Measurements from ENCODE around the gene OMP.

The OMP gene

DNA sequence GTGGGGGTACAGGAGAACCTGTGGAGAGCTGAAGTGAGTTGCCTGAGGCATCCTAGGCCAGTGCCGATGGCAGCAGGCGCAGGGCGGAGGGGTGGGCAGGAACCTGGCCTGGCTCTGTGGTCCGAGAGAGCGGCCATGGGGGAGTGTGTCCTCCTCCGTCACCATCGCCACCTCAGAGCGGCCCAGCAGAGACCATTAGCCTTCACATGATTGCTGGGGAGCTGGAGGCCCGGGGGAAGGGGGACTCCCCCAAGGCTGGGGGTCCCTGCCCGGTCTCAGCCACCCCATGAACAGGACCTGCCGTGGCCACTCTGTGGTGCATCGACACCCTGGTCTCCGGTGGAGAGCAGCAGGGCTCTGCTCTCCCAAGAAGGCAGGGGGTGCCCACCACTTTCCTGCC, 4.1 kb downstream of the OMP start:
- no peak for DNase-seq (ENCODE audit: low spot score)

DNA sequence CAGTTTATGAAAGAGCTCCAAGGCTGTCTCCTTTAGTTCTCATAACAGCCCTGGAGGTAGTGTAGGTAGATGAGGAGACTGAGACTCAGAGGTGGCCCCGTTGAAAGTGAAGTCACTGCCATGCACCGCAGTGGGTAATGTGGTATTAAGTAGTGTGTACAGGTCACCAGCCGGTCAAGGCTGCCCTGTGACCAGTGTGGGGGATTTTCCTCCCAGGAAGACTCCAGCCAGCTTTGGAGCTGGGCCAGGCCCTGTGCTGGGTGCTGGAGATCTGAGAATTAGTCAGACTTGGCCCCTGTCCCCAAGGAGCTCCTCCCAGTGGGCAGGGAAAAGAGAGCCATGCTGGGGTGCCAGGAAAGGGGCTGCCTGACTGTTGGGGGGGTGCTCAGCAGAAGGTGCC, 5.3 kb downstream of the OMP start:
- DNase-seq (ENCODE audit: low spot score): no peak

DNA sequence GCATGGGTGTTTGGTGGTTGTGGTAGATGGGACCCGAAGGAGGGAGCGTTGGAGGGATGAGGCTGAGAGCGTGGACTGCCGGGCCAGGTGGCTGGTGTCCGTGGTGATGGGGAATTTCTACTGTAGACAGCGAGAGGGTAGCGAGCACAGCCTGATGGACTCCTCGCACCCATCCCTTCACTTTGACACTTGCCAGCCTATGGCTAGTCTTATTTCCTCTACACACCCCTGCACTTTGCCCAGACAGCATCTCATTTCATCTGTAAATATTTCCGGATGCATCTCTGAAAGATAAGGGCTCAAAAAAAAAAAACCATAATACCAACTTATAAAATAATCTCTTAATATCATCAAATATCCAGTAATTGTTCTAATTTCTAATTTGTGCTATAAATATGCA, 5.8 kb downstream of the OMP start:
- no peak for DNase-seq (ENCODE audit: low spot score)

DNA sequence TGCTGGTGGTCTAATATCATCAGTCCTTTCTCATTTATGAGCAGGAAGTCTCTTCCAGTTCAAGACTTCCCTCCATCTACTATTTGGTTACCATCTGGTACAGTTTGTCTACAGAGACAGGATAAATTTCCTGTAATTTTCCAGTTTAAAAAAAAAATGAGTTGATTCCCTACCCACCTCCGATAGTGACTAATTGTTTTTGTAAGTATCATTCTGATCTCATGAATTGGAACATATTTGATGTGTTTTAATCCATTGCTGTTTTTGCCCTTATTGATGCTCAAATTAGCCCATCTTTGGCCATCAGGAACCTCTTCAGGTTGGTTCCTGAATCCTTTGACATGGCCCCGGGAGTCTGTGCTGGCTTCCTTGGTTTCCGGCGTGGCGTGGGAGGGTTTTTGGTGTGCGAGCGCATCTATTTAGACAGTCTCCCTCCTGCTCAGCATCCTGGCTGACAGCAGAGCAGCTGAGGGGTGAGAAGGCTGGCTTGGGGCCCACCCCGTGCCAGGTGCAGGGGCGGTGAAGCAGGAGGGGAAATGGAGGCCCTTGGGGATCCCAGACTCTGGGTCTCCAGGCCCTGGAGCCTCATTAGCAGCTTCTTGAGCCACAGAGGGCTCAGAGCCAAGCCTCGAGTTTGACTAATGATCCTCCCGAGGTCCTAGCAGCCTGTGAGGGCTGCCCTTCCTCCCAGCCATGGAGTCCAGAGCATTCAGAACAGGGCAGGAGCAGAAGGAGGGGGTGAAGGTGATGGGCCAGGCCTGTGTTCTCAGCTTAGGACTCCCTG, 6.8 kb downstream of the OMP start:
- no peak for DNase-seq (ENCODE audit: low spot score)

DNA sequence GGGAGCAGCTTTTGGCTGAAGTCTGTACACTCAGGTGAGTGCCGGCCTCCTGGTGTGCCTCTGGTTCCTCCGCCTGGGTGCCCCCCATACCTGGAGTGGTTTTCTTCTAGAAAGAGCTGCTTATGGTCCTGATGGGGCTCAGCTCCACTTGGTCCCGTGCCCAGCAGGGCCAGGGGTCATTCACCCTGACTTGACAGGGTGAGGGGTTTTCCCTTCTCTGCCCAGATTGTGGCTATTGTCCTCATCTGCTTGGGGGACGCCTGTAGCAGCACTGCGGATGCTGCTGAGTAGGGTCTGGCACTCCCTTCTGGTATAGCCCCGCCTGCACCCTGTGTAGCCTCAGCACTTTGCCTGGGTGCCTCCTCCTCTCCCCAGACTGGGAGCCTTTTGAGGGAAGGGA, 8.2 kb downstream of the OMP start:
- DNase-seq (ENCODE audit: low spot score): no peak

DNA sequence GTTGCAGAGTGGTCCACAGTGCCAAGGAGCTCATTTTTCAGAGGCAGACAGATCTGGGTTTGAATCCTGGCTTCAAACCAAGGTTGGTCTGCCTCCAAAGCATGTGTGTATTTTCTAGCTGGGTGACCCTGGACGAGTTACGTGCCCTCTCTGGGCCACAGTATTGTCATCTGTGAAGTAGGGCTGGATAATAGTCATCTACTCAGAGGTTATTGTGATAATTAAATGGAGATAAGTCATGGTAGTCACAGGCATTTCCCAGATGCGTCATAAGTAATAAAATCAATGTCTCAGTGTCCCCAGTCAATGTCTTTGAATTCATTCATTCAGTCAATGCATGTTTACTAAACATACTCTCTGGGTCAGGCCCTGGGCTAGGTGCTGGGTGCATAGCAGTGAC, 8.6 kb downstream of the OMP start:
- no peak for DNase-seq (ENCODE audit: low spot score)

DNA sequence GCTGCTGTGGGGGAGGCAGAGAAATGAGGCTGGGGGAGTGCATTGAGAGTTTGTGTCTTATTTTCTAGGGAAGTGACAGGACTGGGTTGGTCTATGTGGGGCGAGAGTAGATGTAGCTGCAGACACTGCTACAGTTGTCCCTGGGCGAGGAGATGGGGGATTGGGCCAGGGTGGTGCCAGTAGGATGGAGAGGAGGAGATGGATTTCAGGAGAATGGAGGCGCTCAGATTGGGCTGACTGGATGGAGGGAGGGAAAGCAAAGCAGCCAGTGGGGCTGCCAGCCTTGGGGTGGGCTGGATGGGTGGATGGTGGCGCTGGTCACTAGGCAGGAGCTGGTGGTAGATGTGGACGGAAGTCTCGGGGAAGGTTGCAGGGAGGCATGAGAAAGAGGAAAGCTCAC, 9.3 kb downstream of the OMP start:
- DNase-seq (ENCODE audit: low spot score): no peak

DNA sequence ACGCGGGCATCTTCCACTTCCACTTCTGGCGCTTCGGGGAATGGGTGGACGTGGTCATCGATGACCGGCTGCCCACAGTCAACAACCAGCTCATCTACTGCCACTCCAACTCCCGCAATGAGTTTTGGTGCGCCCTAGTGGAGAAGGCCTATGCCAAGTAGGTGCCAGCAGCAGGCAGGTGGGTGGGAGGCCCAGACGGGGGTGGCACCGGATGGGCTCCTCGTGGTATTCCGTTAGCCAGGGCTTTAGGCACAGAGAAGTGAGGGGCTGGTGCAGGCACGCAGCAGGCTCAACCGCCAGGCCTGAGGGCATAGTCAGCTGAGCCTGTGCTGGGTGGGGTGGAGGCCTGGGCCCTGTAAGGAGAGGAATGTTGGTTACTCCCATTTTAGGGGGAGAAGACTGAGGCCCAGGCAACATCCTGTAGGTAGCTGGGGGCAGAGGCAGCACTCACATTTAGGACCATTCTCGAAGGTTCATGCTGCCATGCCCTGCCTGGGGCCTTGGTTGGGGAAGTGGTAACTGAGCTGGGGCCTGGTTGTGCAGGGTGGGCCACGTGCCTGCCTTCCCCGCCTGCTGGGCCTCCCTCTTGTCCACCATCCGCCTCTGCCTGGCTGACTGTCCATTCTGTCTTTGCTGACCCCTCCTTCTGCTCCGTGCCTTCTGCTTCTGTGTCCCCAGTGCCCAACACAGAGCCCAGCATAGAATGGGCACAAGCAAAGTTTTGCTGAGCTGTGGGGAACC, 10.2 kb downstream of the OMP start:
- no peak for DNase-seq (ENCODE audit: low spot score)

DNA sequence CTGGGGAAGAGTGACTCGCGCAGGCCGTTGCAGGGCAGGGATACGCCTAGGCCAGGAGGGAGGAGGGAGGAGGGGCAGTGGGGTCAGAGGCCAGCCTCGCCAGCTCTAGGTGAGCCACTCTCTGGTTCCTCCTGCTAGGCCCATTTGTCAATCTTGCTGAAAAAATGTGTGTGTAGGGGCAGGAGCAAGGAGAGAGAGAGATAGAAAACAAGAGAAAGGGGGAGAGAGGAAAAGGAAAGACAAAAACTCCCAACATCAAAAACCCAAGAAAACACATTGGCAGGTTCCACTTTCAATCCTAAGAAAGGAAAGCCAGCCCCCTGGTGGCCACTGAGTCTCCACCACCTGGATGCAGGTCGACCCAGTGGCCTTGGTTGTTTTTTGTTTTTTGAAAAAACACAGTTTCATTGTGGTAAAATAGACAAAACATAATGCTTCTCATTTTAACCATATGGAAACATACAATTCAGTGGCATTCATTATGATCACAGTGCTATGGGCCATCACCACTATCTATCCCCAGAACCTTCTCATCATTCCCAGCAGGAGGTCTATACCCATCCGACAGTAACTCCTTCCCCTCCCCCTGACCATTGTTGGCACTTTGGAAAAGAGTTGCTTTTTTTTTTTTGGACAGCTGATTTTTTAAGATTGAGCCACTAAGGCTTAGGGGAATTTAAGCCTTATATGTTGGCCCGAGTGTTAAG, 10.9 kb downstream of the OMP start:
- DNase-seq (ENCODE audit: low spot score): no peak

DNA sequence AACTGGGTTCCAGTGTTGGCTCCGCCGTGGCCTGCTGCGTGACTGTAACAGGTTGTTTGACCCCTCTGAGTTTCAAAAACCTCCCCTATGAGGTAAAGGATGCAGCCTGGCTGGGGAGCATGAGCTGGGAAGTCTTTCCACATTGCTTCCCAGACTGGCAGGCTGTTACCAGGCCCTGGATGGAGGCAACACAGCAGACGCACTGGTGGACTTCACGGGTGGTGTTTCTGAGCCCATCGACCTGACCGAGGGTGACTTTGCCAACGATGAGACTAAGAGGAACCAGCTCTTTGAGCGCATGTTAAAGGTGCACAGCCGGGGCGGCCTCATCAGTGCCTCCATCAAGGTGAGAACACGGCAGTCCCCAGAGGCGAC, 11.4 kb downstream of the OMP start:
- DNase-seq (ENCODE audit: low spot score): no peak

DNA sequence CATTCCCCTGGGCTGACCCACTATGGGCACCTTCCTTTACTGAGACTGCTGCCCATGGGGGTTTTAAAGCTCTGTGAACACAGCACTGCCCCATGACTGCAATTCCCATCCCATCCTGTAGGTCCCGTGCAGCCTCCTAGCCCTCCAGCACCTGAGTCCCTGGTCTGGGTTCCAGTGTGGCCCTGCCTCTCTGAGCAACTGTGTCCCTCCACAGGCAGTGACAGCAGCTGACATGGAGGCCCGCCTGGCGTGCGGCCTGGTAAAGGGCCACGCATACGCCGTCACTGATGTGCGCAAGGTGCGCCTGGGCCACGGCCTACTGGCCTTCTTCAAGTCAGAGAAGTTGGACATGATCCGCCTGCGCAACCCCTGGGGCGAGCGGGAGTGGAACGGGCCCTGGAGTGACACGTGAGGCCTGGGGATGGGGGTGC, 12.6 kb downstream of the OMP start:
- DNase-seq (ENCODE audit: low spot score): no peak

DNA sequence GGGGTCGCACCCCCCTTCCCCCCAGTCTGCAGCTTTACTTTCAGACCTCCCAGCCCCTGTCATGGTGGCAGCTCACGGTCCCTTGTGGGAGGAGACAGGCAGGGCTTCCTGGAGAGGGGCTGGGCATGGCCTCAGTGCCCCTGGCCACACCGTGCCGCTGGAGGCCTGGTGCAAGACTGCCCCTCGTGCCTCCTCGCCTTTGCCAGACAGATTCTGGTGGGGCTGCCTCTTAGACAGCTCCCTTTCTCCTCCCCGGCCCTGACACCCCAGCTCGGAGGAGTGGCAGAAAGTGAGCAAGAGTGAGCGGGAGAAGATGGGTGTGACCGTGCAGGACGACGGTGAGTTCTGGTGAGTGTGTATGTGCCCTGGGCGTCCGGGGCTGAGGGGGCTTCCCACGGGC, 13.3 kb downstream of the OMP start:
- DNase-seq (ENCODE audit: low spot score): no peak

DNA sequence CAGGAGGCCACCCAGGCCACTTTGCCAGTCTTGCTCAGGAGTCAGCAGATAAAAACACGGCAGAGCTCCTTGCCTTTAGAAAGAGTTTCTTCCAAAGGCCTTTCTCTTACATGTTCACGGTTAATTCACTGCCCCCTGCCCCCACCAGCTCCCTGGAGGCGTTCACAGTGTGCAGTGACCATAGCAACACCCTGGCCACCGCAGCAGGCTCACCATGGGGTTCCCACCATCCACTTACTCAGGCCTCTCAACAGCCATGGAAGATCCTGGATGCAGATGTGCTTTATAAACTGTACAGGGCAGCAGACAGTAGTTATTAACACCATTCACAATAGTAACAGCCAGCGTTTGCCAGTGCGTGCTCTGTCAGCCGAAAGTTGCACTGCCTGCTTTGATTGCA, 14.9 kb downstream of the OMP start:
- DNase-seq (ENCODE audit: low spot score): no peak

DNA sequence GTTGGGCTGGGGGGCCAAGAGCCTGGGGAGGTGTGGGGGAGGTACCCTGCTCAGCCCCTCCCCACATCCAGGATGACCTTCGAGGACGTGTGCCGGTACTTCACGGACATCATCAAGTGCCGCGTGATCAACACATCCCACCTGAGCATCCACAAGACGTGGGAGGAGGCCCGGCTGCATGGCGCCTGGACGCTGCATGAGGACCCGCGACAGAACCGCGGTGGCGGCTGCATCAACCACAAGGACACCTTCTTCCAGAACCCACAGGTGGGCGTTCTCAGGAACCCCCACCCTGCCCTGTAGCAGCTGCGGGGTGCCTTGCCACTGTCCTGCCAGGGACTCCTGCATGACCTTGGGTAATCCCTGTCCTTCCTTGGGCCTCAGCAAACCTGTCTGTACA, 15.4 kb downstream of the OMP start:
- no peak for DNase-seq (ENCODE audit: low spot score)

DNA sequence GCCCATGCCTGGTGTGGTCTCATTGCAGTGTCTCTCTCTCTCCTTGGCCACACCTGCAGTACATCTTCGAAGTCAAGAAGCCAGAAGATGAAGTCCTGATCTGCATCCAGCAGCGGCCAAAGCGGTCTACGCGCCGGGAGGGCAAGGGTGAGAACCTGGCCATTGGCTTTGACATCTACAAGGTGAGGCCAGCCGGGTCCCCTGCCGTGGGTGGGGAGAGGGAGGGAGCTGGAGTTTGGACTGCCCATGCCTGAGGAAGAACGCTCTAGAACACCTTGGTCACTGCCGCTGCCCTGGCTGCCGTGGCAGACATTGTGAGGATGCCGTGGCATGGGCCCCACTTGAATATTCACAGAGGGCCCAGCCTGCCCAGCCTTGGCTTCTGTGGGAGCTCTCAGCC, 16.3 kb downstream of the OMP start:
- DNase-seq (ENCODE audit: low spot score): no peak

DNA sequence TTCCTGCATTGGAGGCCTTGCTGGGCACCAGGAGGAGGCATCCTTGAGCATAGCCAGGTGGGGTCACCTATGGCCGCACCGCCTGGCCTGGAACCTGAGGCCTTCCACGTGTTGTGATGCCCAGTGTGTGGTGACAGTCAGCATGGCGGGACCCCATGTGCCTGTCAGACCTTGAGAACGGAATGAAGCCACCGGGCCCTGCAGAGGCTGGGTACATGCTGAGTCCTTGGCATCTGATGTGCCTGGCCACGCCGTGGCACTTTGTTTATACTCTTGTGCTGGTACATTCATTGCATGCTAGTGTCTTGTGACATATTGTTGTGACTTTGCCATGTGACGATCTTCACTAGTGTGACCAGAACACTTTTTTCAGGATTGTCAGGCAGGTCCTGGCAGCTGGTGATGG, 16.9 kb downstream of the OMP start:
- DNase-seq (ENCODE audit: low spot score): no peak

DNA sequence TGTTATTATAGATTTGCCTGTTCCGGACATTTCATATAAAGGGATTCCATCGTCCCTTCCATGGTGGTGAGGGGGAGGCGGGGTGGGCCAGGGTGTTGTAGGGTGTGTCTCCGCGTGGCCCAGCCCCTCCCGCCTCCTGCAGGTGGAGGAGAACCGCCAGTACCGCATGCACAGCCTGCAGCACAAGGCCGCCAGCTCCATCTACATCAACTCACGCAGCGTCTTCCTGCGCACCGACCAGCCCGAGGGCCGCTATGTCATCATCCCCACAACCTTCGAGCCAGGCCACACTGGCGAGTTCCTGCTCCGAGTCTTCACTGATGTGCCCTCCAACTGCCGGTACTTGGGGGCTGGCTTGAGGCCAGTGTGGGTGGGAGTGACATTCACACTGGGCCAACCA, 17.9 kb downstream of the OMP start:
- DNase-seq (ENCODE audit: low spot score): no peak

DNA sequence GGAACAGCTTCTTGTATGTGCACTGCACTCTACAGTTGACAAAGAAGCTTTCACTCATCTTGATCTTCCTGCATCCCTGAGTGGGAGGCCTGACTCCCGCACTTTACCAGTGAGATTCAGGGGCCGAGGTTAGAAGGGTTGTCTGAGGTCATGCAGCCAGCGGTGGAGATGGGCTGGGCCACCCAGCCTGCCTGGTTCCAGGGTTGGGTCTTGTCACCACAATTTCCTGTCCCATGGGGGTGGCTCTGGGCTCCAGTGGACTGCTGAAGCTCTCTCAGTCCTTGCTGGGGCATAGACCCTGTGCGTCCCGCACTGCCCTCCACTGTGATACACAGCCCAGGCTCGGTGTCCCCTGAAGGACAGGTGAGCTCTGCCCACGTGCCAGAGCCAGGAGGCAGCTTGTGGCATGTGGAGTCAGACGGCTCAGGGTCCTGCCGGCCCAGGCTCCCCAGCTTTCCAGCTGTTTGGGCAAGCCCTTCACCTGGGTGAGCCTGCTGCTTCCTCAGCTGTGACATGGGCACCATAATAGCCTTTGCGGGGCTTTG, 18.5 kb downstream of the OMP start:
- DNase-seq (ENCODE audit: low spot score): no peak

DNA sequence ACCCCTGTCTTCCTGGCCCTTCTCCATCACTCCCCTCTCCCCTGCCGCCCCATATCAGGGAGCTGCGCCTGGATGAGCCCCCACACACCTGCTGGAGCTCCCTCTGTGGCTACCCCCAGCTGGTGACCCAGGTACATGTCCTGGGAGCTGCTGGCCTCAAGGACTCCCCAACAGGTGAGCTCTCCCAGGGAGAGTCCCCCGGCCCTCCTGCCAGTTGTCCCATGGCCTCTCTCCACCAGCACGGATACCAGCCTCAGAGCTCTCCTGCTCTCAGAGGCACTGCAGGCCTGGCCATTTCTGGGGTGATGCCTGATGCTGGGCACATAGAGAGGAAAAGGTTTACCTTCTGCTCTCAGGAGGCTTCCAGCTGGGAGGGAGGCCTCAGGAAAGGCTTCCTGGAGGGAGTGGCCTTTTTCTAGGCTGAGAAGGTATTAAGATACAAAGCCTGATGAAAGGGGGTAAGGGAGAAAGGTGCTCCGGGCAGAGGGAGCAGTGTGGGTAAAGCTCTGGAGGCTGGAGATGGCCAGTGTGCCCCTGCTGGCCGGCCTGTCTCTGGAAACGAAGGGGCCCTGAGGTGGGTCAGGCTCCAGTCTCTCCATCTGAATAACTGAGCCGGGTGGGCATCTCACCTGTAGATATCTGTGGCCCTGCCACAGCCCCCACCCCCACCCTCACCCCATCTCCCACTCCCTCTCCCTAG, 19.4 kb downstream of the OMP start:
- no peak for DNase-seq (ENCODE audit: low spot score)

DNA sequence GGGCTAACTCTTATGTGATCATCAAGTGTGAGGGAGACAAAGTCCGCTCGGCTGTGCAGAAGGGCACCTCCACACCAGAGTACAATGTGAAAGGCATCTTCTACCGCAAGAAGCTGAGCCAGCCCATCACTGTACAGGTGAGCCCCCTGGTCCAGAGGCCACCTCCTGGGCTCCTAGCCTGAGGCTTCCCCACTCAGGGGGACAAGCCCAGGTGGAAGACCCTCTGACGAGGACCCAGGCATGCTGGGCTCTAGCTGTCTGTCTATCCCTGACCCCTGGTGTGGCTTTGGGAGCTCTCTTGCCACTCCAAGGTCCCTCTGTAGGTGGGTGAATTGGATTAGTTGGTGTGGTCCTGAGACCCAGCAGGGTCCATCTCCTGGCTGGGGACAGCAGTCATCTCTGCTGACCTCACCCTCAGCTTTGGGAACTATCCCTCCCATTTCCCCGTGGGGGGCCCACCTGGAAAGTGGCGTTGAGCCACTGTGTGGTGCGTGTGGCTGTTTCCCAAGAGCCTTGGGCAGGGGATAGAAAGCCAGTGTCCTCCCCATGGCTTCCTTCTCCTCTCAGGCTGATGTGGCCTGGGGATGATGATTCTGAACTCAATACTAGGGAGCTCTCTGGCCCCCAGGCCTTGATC, 20.1 kb downstream of the OMP start:
- DNase-seq (ENCODE audit: low spot score): no peak

DNA sequence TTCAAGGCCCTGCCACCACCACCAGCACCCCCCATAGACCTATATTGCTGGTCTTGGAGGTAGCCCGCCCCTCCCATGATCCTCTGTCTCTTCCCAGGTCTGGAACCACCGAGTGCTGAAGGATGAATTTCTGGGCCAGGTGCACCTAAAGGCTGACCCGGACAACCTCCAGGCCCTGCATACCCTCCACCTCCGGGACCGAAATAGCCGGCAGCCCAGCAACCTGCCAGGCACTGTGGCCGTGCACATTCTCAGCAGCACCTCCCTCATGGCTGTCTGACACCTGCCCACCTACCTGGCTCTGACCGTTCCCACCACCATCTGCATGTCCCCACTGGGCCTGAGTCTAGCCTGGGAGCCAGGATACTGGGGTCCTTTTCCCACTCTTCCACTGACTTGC, 21.0 kb downstream of the OMP start:
- DNase-seq (ENCODE audit: low spot score): no peak

DNA sequence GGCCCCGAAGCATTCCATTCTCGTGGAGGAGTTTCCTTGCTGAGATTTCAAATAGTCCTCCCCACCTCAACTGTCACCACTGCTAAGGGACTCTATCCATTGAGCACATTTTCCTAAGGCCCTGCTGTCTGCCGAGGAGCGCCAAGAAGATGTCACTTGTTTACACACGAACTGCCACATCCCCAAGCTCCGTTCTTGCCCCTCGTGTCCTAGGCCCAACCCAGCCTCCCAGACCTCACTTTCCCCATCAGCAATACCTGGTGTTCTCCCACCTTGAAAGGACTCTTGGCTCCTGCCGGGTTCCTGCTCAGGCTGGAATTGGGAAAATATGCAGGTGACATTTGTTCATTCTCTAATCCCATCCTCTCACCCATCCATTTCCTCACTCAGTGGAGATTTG, 21.4 kb downstream of the OMP start:
- DNase-seq (ENCODE audit: low spot score): no peak

Measured in activated CD4-positive, alpha-beta T cell treated with anti-CD3 and anti-CD28 coated beads, Interleukin-2, Interleukin-4, amounts not matched to agents 100 ng/mL and 50 ng/mL, durations not matched to agents 16 hours and 8 hours (primary cell).